H9 (cell line): Measurements from ENCODE around the gene NUP43. TPM values are rescaled to one million over a fixed set of nuclear protein-coding genes. Genes with fewer than 3 reads are reported as not detected.
"Not testable (repeated sequence)": the region's sequence is repeated elsewhere in the genome, so short reads cannot be mapped to it uniquely, and the experiment has no call there.

Source experiments
- DNase-seq: peaks from one replicate; pipeline ENCODE4 v3.0.0-alpha.2; 2017
- H2AFZ ChIP-seq: one replicate; pipeline ENCODE4 v1.6.1; 2013; ENCODE audit warnings: mild to moderate bottlenecking, low read length, control low read depth, moderate library complexity
- H2AK5ac ChIP-seq: 2 replicates; pipeline ENCODE4 v1.6.1; 2013; ENCODE audit warnings: low read length, control low read depth, mixed read lengths; ENCODE audit not compliant: insufficient read length
- H2BK120ac ChIP-seq: one replicate; pipeline ENCODE4 v1.6.1; 2013; ENCODE audit warnings: low read depth, mild to moderate bottlenecking, low read length, control low read depth, inconsistent platforms; ENCODE audit not compliant: poor library complexity, severe bottlenecking
- H2BK12ac ChIP-seq: 2 replicates; pipeline ENCODE4 v1.6.1; 2013; ENCODE audit warnings: low read length, control low read depth, mixed read lengths, low read depth; ENCODE audit not compliant: insufficient read length
- H2BK15ac ChIP-seq: 2 replicates; pipeline ENCODE4 v1.6.1; 2013; ENCODE audit warnings: low read depth, low read length, control low read depth
- H2BK20ac ChIP-seq: one replicate; pipeline ENCODE4 v1.6.1; 2013; ENCODE audit warnings: low read depth, mild to moderate bottlenecking, low read length, control low read depth, inconsistent platforms; ENCODE audit not compliant: poor library complexity, severe bottlenecking
- H2BK5ac ChIP-seq: 2 replicates; pipeline ENCODE4 v1.6.1; 2013; ENCODE audit warnings: low read length, control low read depth, mixed read lengths; ENCODE audit not compliant: insufficient read length
- H3K14ac ChIP-seq: 2 replicates; pipeline ENCODE4 v1.6.1; 2013; ENCODE audit warnings: low read length, control low read depth; ENCODE audit not compliant: insufficient read depth
- H3K18ac ChIP-seq: 2 replicates; pipeline ENCODE4 v1.6.1; 2013; ENCODE audit warnings: low read depth, mild to moderate bottlenecking, mixed read lengths, low read length, control low read depth; ENCODE audit not compliant: insufficient read length
- H3K23ac ChIP-seq: 2 replicates; pipeline ENCODE4 v1.6.1; 2013; ENCODE audit warnings: low read length, control low read depth, mixed read lengths, low read depth; ENCODE audit not compliant: insufficient read length
- H3K23me2 ChIP-seq: 2 replicates; pipeline ENCODE4 v1.6.1; 2013; ENCODE audit warnings: low read depth, mild to moderate bottlenecking, mixed read lengths, low read length, control low read depth; ENCODE audit not compliant: insufficient read length, poor library complexity, severe bottlenecking
- H3K27ac ChIP-seq: 2 replicates; pipeline ENCODE4 v1.5.1; 2013; ENCODE audit warnings: low read length, control low read depth, mixed read lengths, low read depth; ENCODE audit not compliant: insufficient read length
- H3K27me3 ChIP-seq: 2 replicates; pipeline ENCODE4 v1.6.1; 2013; ENCODE audit warnings: low read length, control low read depth, inconsistent platforms; ENCODE audit not compliant: insufficient read depth
- H3K4ac ChIP-seq: 2 replicates; pipeline ENCODE4 v1.6.1; 2013; ENCODE audit warnings: low read depth, mild to moderate bottlenecking, control low read depth, inconsistent platforms, low read length, moderate library complexity
- H3K4me1 ChIP-seq: 2 replicates; pipeline ENCODE4 v1.6.1; 2013; ENCODE audit warnings: low read length, control low read depth, inconsistent platforms; ENCODE audit not compliant: insufficient read depth
- H3K4me2 ChIP-seq: 2 replicates; pipeline ENCODE4 v1.6.1; 2013; ENCODE audit warnings: low read length, control low read depth, mixed read lengths; ENCODE audit not compliant: insufficient read length, insufficient read depth
- H3K56ac ChIP-seq: 2 replicates; pipeline ENCODE4 v1.6.1; 2013; ENCODE audit warnings: low read depth, mild to moderate bottlenecking, mixed read lengths, low read length, control low read depth; ENCODE audit not compliant: insufficient read length
- H3K79me1 ChIP-seq: 2 replicates; pipeline ENCODE4 v1.6.1; 2013; ENCODE audit warnings: low read depth, mild to moderate bottlenecking, moderate library complexity, low read length, control low read depth, inconsistent platforms; ENCODE audit not compliant: insufficient read depth, poor library complexity, severe bottlenecking
- H3K79me2 ChIP-seq: 2 replicates; pipeline ENCODE4 v1.6.1; 2013; ENCODE audit warnings: low read length, control low read depth, inconsistent platforms; ENCODE audit not compliant: insufficient read depth
- H3K9ac ChIP-seq: 2 replicates; pipeline ENCODE4 v1.6.1; 2013; ENCODE audit warnings: low read length, control low read depth, mixed read lengths; ENCODE audit not compliant: insufficient read length; ENCODE audit errors: extremely low read depth
- H3K9me3 ChIP-seq: one replicate; pipeline ENCODE4 v1.6.1; 2013; ENCODE audit warnings: low read depth, low read length, inconsistent platforms; ENCODE audit not compliant: control insufficient read depth
- H3T11ph ChIP-seq: one replicate; pipeline ENCODE4 v1.6.1; 2013; ENCODE audit warnings: mild to moderate bottlenecking, low read length, control low read depth, inconsistent platforms
- H4K20me1 ChIP-seq: one replicate; pipeline ENCODE4 v1.6.1; 2013; ENCODE audit not compliant: control insufficient read depth, insufficient read length, insufficient read depth
- H4K5ac ChIP-seq: 2 replicates; pipeline ENCODE4 v1.6.1; 2013; ENCODE audit warnings: low read depth, mild to moderate bottlenecking, mixed read lengths, low read length, control low read depth; ENCODE audit not compliant: insufficient read length
- H4K8ac ChIP-seq: replicated peaks from 2 replicates; pipeline ENCODE4 v1.6.1; 2013; ENCODE audit warnings: low read length, control low read depth, mixed read lengths, low read depth; ENCODE audit not compliant: insufficient read length
- H4K91ac ChIP-seq: 2 replicates; pipeline ENCODE4 v1.6.1; 2013; ENCODE audit warnings: low read depth, mild to moderate bottlenecking, moderate library complexity, mixed read lengths, low read length, control low read depth; ENCODE audit not compliant: insufficient read length
- H3K27ac Mint-ChIP-seq, 3 experiments: 2 replicates in 2 of 3; 3 replicates in 1 of 3; pipeline ENCODE4 v1.8.0; 2020 to 2021; ENCODE audit warnings: mixed read lengths in 3 of 3, mild to moderate bottlenecking in 1 of 3, moderate library complexity in 1 of 3
- H3K27me3 Mint-ChIP-seq: 2 replicates; pipeline ENCODE4 v1.8.0; 2021; ENCODE audit warnings: low read depth, mild to moderate bottlenecking, moderate library complexity, mixed read lengths
- H3K36me3 Mint-ChIP-seq, 3 experiments: 2 replicates in 2 of 3; 3 replicates in 1 of 3; pipeline ENCODE4 v1.8.0; 2020 to 2021; ENCODE audit warnings: low read depth in 3 of 3, mixed read lengths in 3 of 3; ENCODE audit not compliant: insufficient read depth in 1 of 3
- H3K4me1 Mint-ChIP-seq, 2 experiments: 2 replicates each; pipeline ENCODE4 v1.8.0; 2020; ENCODE audit warnings: mixed read lengths in 2 of 2
- H3K4me3 Mint-ChIP-seq, 2 experiments: 2 replicates in 1 of 2; 3 replicates in 1 of 2; pipeline ENCODE4 v1.8.0; 2020 to 2021; ENCODE audit warnings: mild to moderate bottlenecking in 2 of 2, mixed read lengths in 2 of 2, moderate library complexity in 1 of 2
- H3K9me3 Mint-ChIP-seq, 2 experiments: 2 replicates in 1 of 2; 3 replicates in 1 of 2; pipeline ENCODE4 v1.8.0; 2020; ENCODE audit warnings: mild to moderate bottlenecking in 2 of 2, mixed read lengths in 2 of 2, moderate library complexity in 1 of 2
- CTCF ChIP-seq: fragments of 200-600 bp; sonication (generic); conservative IDR thresholded peaks from 3 replicates; pipeline ENCODE4 v1.8.0; 2021; ENCODE audit warnings: antibody characterized with exemption, mild to moderate bottlenecking
- WGBS: extraction: QIAGEN DNeasy Blood & Tissue Kit; methylation state at CpG from one replicate; pipeline ENCODE4 v1.1.7; 2013; ENCODE audit warnings: missing lambda C conversion rate, low lambda C conversion rate, mixed read lengths; ENCODE audit not compliant: insufficient read length; ENCODE audit errors: extremely low coverage; 5-methylcytosine and 5-hydroxymethylcytosine counted together
- total RNA-seq: library from RNA; stranded (reverse); gene quantifications from 2 replicates; pipeline ENCODE4 v1.2.1, GENCODE V29; 2021

Gene NUP43
- total RNA-seq, 1 experiment from 2014 or later, result 92.1 TPM

- no peaks in the 10 kb centered on the region for H3K9me3 Mint-ChIP-seq
- no peak for TF ChIP-seq CTCF
- H3K27me3 ChIP-seq, result no peaks in the 10 kb centered on the region
These were observed 3.3 kb upstream of the NUP43 start, which contains the start of gene PCMT1 for GRCh38 chr6:149749594-149750135. TSS of gene PCMT1 (plus strand) at chr6:149749741. CDS start at chr6:149749902, 161 bp downstream.

GRCh38 chr6:149749082-149749593, 2.8 kb upstream of the NUP43 start:
- H3K27me3 ChIP-seq, H2BK120ac ChIP-seq, H3K56ac ChIP-seq, H3K9me3 Mint-ChIP-seq, DNase-seq, H3K27ac ChIP-seq, H3K9me3 ChIP-seq, H3K4me1 ChIP-seq, H2AK5ac ChIP-seq, H3T11ph ChIP-seq, H3K23ac ChIP-seq, H3K27me3 Mint-ChIP-seq, H2AFZ ChIP-seq, H4K20me1 ChIP-seq, H4K5ac ChIP-seq, H4K8ac ChIP-seq, H2BK12ac ChIP-seq, H3K23me2 ChIP-seq, H3K36me3 Mint-ChIP-seq, H4K91ac ChIP-seq, H2BK5ac ChIP-seq, H3K79me1 ChIP-seq, H3K4ac ChIP-seq, H2BK20ac ChIP-seq, H2BK15ac ChIP-seq: not testable (repeated sequence)
- Mint-ChIP-seq H3K27ac (peak overlapping the region in 1 of 3 experiments; percentile 90; a peak in 2 of 7 replicates), H3K4me3 (peak overlapping the region; percentile 87 to 91), H3K4me1 (peaks cover 17 to 20% of the 10 kb centered on the region in 2 experiments)
- H3K4me2 ChIP-seq, result peak overlapping the region; percentile 86
- peak overlapping the region; percentile 84 for H3K18ac ChIP-seq
- H3K14ac ChIP-seq, result peak overlapping the region; percentile 58; the same call in 1 of the 2 replicates
- H3K9ac ChIP-seq, result peak overlapping the region; percentile 68
- H3K79me2 ChIP-seq, result peaks cover 23% of the 10 kb centered on the region; the same call in 1 of the 2 replicates
- WGBS, result no CpG with 5 or more reads among the region's 38 CpGs

More at GRCh38 chr6:149749594-149750135, 3.3 kb upstream of the NUP43 start, which contains the start of gene PCMT1:
- H2AK5ac ChIP-seq, result no peak within 1 kb of the TSS
- peak within 1 kb of the TSS; percentile 63 to 91 (median 83); a peak in 5 of 7 replicates for H3K27ac Mint-ChIP-seq
- peak; percentile 92 for DNase-seq
- H3K18ac ChIP-seq, result peak within 1 kb of the TSS; percentile 90
- peak within 1 kb of the TSS; percentile 86 for H3K4me2 ChIP-seq
- H3K56ac ChIP-seq, result no peak within 1 kb of the TSS
- H3K23ac ChIP-seq, result no peak within 1 kb of the TSS
- peaks cover 17 to 20% of the 10 kb centered on the region in 2 experiments for H3K4me1 Mint-ChIP-seq
- no peaks in the 10 kb centered on the region; a peak in 2 of 7 replicates for H3K36me3 Mint-ChIP-seq
- H4K91ac ChIP-seq, result no peak within 1 kb of the TSS
- peak within 1 kb of the TSS; percentile 37 for H3K27ac ChIP-seq
- no peak within 1 kb of the TSS for H4K5ac ChIP-seq
- H2BK120ac ChIP-seq, result no peak within 1 kb of the TSS
- no peak within 1 kb of the TSS for H4K8ac ChIP-seq
- no peak within 1 kb of the TSS for H2BK12ac ChIP-seq
- no peaks in the 10 kb centered on the region for H3K79me1 ChIP-seq
- peaks cover 27% of the 10 kb centered on the region; the same call in 1 of the 2 replicates for H3K79me2 ChIP-seq
- H3K9me3 ChIP-seq, result no peaks in the 10 kb centered on the region
- no peak within 1 kb of the TSS for H2BK5ac ChIP-seq
- H2BK15ac ChIP-seq, result no peak within 1 kb of the TSS; the same call in 1 of the 2 replicates
- no peak within 1 kb of the TSS for H2BK20ac ChIP-seq
- no peaks in the 10 kb centered on the region for H4K20me1 ChIP-seq
- H2AFZ ChIP-seq, result no peak within 1 kb of the TSS
- H3T11ph ChIP-seq, result no peak within 1 kb of the TSS
- no CpG with 5 or more reads among the region's 60 CpGs for WGBS
- H3K4ac ChIP-seq, result no peak within 1 kb of the TSS
- H3K14ac ChIP-seq, result peak within 1 kb of the TSS; percentile 85
- peak within 1 kb of the TSS; percentile 86 for H3K9ac ChIP-seq
- H3K27me3 Mint-ChIP-seq, result no peaks in the 10 kb centered on the region
- peaks cover 5% of the 10 kb centered on the region for H3K23me2 ChIP-seq
- H3K4me1 ChIP-seq, result peaks cover 2% of the 10 kb centered on the region; the same call in 1 of the 2 replicates
- H3K4me3 Mint-ChIP-seq, result peak within 1 kb of the TSS; percentile 87 to 91
